ENCODE data around the gene ZNF497. TPM values are rescaled to one million over a fixed set of nuclear protein-coding genes. Genes with fewer than 3 reads are reported as not detected.

The ZNF497 gene
- total RNA-seq, 5 donors from 2014 or later (not counting 1 experiment from before 2014, with no cell fraction given): 0.98 to 3.4 (median 2.2) TPM

DNA sequence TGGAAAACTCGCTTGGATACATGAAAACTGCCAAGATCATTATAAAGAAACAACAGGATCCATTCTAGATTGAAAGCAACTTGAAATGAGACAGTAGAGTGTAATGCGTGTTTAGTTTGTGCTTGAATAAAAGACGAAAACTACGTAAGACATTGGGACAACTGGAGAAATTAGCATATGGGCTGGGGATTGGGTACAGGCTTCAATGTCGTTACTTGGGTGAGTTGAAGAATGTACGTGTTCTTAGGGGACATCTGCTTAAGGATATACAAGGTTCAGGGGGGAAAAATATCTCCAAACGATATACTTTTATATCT lies 57.8 kb downstream of the ZNF497 start:
- ATAC-seq (replicated peaks in 1 of 4) (no peak), DNase-seq (no peak)
- ChIA-PET CTCF (interaction anchor here in 1 of 2 donors (0.7 to 1.0 kb wide), 2 partner anchors 22 to 623 kb away, joined by 3 read pairs; partner anchors contain the start of genes ZNF551 and ZSCAN22), POLR2A (interaction anchor here in 1 of 2 donors (0.7 kb wide), 1 partner anchor 104 kb away, joined by 3 read pairs; the partner anchor contains the start of gene ZNF584)
- no peaks in the 10 kb centered on the region for H3K9me3 ChIP-seq
- H3K9me3 Mint-ChIP-seq: peaks cover 0 to 3% (median 0%) of the 10 kb centered on the region in 3 donors
- H3K4me1 Mint-ChIP-seq: peaks cover 49 to 52% (median 50%) of the 10 kb centered on the region in 3 donors
- peak overlapping the region; percentile 93 for H3K27ac ChIP-seq (ENCODE audit: low read length)
- peaks cover 12 to 17% of the 10 kb centered on the region in 2 experiments for H3K4me1 ChIP-seq (ENCODE audit: control insufficient read depth in 1 of 2, extremely low read depth in 1 of 2, insufficient read depth in 2 of 2, low read length in 2 of 2)
- WGBS (ENCODE audit: insufficient coverage): 67% methylated on average over 3 of the region's 7 CpGs
- H3K27ac Mint-ChIP-seq: peak overlapping the region; percentile 95 to 97
- peak overlapping the region; percentile 92 to 93 for H3K4me3 ChIP-seq (ENCODE audit: control insufficient read depth in 1 of 2, extremely low read depth in 1 of 2, low read length in 1 of 2)
- no peaks in the 10 kb centered on the region for H3K27me3 ChIP-seq (replicated peaks in 1 of 2; ENCODE audit: control insufficient read depth in 2 of 2, extremely low read depth in 1 of 2, insufficient read depth in 2 of 2, low read length in 1 of 2)
- peaks cover 4 to 27% of the 10 kb centered on the region in 2 donors for H3K36me3 ChIP-seq (ENCODE audit: control insufficient read depth in 2 of 2, extremely low read depth in 1 of 2, insufficient read depth in 1 of 2, low read length in 1 of 2)
- peaks cover 62% of the 10 kb centered on the region for H3K36me3 Mint-ChIP-seq
- peak overlapping the region; percentile 96 to 99 (median 98) for H3K4me3 Mint-ChIP-seq
- no peaks in the 10 kb centered on the region for H3K27me3 Mint-ChIP-seq

Other genes with a start within 250 kb of the ZNF497 start
- 10 to 100 TPM; 11.5 to 14.9 (median 14.1) TPM for gene ZNF329, start 212.0 kb downstream of the ZNF497 start, total RNA-seq
- 10 to 100 TPM; 44.9 to 70.7 (median 63.4) TPM for gene ZNF274, start 179.7 kb downstream of the ZNF497 start, total RNA-seq
- 10 to 100 TPM; 23.4 to 54.0 (median 47.1) TPM for gene ZNF544, start 133.8 kb downstream of the ZNF497 start, total RNA-seq
- gene ZNF8, start 83.8 kb downstream of the ZNF497 start, total RNA-seq: 10 to 100 TPM in 2 of 5 donors, 1 to 10 TPM in 3; 8.6 to 11.0 (median 9.2) TPM
- gene ERVK3-1, start 57.4 kb downstream of the ZNF497 start, total RNA-seq: 100 to 1,000 TPM in 2 of 5 donors, 10 to 100 TPM in 3; 68.0 to 137 (median 81.9) TPM
- 1 to 10 TPM; 1.9 to 6.9 (median 6.2) TPM for gene ZSCAN22, start 35.8 kb downstream of the ZNF497 start, total RNA-seq
- 10 to 100 TPM; 15.4 to 31.1 (median 19.3) TPM for gene A1BG, start 9.3 kb downstream of the ZNF497 start, total RNA-seq
- gene ZNF837, start 18.3 kb upstream of the ZNF497 start, total RNA-seq: 1 to 10 TPM; 1.7 to 6.0 (median 5.0) TPM
- 1,000 to 10,000 TPM; 1,332 to 1,813 (median 1,414) TPM for gene RPS5, start 24.5 kb upstream of the ZNF497 start, total RNA-seq
- gene RNF225, start 32.9 kb upstream of the ZNF497 start, total RNA-seq: 1 to 10 TPM in 1 of 5 donors, under 1 TPM in 3, not detected in 1; 0.44 to 1.9 (median 0.51) TPM
- gene ZNF584, start 45.9 kb upstream of the ZNF497 start, total RNA-seq: 10 to 100 TPM in 2 of 5 donors, 1 to 10 TPM in 3; 4.3 to 13.3 (median 9.4) TPM
- 1 to 10 TPM; 1.4 to 8.5 (median 4.9) TPM for gene ZNF132, start 77.4 kb upstream of the ZNF497 start, total RNA-seq
- 10 to 100 TPM in 4 of 5 donors, 1 to 10 TPM in 1; 9.5 to 17.2 (median 15.7) TPM for gene ZNF324B, start 88.9 kb upstream of the ZNF497 start, total RNA-seq
- 10 to 100 TPM; 17.9 to 33.2 (median 28.2) TPM for gene ZNF324, start 104.3 kb upstream of the ZNF497 start, total RNA-seq
- 10 to 100 TPM; 12.0 to 20.5 (median 18.9) TPM for gene ZNF446, start 113.6 kb upstream of the ZNF497 start, total RNA-seq
- gene SLC27A5, start 149.2 kb upstream of the ZNF497 start, total RNA-seq: 10 to 100 TPM in 4 of 5 donors, 1 to 10 TPM in 1; 8.4 to 18.3 (median 14.6) TPM
- 10 to 100 TPM in 4 of 5 donors, 1 to 10 TPM in 1; 8.3 to 27.8 (median 24.5) TPM for gene ZBTB45, start 157.1 kb upstream of the ZNF497 start, total RNA-seq
- 100 to 1,000 TPM; 374 to 574 (median 403) TPM for gene TRIM28, start 181.3 kb upstream of the ZNF497 start, total RNA-seq
- gene CHMP2A, start 192.4 kb upstream of the ZNF497 start, total RNA-seq: 10 to 100 TPM; 61.5 to 82.9 (median 79.3) TPM
- 10 to 100 TPM; 35.6 to 53.5 (median 48.6) TPM for gene UBE2M, start 195.9 kb upstream of the ZNF497 start, total RNA-seq
- gene MZF1, start 210.6 kb upstream of the ZNF497 start, total RNA-seq: 10 to 100 TPM; 37.0 to 59.3 (median 47.2) TPM

Data from T-cell (primary cell).